Hindlimb muscle (tissue), 1 donor: Measurements from ENCODE around the gene SLCO2A1. TPM values are rescaled to one million over a fixed set of nuclear protein-coding genes. Genes with fewer than 3 reads are reported as not detected.

Experiments
- DNase-seq: peaks from one replicate; pipeline ENCODE4 v3.0.0-alpha.2; 2013
- polyA plus RNA-seq: library from polyadenylated mRNA; unstranded; fragments of 120-200 nt; gene quantifications from one replicate; pipeline ENCODE4 v1.2.1, GENCODE V29; 2013; ENCODE audit not compliant: insufficient read length

Gene SLCO2A1
- polyA plus RNA-seq, 1 donor, result 1.4 TPM

DNA sequence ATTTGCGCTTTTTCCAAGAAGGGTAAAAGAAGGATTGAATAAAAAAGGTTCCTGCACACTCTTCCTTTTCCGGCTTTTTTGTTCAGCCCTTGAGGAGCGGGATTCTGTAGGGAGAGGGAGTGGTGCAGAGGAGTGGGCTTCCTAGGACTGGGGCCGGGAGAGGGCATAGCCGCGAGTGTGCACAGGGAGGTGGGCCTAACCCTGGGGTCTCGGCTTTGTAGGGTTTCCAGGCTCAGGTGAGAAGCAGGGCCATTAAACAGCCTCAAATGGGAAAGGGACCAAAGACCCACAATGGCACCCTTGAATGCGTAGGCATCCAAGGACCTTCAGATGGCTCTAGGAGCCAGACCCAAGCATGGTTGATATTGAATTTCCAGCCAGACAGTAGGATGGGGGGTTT lies 98.6 kb downstream of the SLCO2A1 start:
- no peak for DNase-seq

DNA sequence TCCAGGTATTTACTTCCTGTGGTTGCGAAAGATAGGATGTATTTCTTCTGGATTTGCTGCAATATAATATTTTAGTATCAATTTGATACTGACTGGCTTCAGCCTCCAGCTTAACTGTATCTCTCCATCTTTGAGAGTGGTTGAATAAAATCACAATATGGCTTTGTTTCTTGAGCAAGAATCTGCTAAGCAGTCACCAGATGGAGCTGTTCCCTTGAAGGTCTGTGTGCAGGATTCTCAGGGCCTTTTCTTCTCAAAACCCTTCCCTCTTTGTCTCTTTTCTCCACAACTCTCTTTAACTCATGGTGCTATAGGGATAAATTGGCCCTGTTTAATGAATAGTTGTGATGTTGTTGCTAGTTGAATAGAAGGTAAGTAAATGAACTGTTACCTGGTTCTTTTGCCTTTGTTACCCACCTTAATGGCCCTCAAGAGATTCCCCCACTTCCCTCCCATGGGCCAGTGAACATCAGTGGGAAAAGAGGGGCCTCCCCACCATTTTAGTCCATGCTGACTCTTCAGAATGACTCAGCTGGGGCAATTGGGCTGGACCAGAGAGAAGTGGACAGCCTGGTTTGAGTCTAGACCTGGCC lies 99.3 kb downstream of the SLCO2A1 start:
- peak; percentile 67 for DNase-seq

GRCh38 chr3:133928903-133929607 lies 100.7 kb downstream of the SLCO2A1 start:
- DNase-seq, result no peak

DNA sequence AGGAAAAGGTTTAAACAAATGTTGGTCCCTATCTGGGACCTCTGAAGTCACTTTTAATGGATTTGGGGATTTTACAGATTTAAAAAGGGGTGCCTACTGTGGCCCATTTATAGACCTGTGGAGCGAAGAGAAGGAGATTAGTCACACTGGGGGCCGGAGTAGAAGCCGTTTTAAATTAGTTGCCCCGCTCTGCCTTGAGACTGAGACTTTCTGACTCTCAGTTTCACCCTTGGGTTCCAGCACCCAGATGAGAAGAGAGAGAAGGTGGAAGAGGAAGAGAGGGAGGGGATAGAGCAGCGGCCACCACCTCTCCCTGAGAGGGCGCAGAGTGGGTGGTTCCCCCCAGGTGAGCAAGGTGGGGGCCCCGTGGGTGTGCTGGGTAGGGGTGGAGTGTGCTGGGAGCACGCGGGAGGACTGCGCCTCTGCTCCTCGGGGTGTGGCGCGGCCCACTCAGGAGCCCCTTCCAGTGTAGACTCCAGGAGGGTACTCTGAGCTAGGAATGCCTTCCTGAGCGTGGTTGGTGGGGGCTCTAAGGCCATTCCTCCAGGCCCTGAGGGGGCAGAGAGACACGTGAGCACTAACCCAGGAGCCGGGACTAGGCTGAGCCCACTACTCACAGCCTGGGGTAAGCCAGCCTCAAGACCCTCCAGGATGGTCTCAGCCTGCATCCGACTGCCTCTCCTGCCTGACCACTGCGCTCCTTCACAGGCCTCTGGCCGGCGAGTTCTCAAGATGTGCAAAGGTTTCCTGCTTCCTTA lies 101.4 kb downstream of the SLCO2A1 start:
- DNase-seq, result no peak

DNA sequence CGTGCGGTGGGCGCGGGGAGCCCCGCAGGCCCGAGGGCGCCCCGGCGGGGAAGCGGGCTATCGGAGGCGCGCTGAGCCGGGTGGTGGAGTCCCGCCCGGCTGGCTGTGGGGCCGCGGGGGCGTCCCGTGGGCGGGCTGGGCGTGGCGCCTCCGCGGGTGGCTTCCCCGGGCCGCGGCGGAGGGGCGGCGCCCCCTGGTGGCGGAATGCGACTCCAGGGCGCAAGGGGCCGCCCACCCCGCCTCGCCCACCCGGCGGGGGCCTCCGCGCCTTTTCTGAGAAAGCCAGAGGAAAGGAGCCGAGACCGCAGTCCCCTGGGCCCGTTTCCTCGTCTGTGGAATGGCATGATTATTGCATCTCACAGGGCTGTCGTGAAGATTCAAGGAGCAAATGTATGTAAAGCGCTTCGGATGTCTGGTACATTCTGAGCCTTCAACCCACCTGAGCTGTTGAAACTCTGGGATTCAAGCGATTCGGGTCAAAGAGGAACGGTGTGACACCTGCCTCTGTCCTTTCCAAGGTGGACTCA lies 102.1 kb downstream of the SLCO2A1 start:
- peak; percentile 74 for DNase-seq

DNA sequence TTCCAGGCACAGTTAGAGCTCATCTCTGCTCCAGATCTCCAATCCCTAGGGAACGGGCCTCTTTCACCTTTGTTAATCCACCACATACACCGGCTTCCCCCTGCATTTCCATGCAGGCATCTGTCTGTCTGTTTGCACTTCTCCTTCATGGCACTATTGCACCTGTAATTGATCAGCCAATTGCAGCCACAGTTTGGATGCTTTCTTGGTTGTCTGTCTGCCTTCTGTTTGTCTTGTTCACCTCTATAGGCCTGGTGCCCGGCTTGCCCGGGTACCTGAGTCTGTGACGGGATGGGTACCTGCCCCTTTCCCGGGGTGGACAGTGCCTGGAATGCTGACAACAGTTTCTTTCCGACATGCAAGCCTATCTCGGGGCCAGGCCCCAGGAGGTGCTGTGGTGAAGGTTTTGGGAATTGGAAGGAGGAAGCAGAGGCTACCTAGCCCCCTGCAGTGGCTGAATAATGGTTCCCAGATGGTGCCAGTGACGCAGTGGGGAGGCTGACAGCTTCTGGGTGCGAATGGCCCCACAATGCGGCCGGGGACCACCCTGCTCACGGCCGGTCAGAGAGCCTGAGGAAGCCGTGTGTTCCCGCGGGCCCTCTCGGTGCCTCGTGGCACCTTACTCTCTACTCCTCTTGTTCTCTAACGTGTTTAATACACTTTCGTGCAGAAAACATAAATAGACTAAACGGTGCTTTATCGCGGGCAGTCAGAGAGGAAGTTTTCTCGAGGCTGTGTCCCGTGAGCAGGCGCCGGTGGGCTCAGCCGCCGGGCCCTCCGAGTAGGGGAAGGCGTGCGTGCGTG lies 102.8 kb downstream of the SLCO2A1 start:
- DNase-seq, result no peak

- DNase-seq, result no peak
These were observed 103.6 kb downstream of the SLCO2A1 start for GRCh38 chr3:133925960-133926735.

- DNase-seq, result no peak
These were observed 105.7 kb downstream of the SLCO2A1 start for GRCh38 chr3:133924041-133924440.

DNA sequence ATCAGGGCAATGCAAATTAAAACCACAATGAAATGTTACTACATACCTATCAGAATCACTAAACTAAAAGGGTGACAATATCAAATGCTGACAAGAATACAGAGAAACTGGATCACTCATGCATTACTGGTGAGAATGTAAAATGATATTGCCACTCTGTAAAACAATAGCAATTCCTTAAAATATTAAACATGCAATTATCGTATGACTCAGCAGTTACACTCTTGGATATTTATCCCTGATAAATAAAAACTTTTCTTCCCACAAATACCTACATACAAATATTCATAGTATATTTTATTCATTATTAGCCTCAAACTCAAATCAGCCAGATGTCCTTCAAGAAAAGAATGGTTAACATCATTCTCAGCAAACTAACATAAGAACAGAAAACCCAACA lies 108.1 kb downstream of the SLCO2A1 start:
- DNase-seq, result no peak

GRCh38 chr3:133917144-133917543 lies 112.6 kb downstream of the SLCO2A1 start:
- no peak for DNase-seq

DNA sequence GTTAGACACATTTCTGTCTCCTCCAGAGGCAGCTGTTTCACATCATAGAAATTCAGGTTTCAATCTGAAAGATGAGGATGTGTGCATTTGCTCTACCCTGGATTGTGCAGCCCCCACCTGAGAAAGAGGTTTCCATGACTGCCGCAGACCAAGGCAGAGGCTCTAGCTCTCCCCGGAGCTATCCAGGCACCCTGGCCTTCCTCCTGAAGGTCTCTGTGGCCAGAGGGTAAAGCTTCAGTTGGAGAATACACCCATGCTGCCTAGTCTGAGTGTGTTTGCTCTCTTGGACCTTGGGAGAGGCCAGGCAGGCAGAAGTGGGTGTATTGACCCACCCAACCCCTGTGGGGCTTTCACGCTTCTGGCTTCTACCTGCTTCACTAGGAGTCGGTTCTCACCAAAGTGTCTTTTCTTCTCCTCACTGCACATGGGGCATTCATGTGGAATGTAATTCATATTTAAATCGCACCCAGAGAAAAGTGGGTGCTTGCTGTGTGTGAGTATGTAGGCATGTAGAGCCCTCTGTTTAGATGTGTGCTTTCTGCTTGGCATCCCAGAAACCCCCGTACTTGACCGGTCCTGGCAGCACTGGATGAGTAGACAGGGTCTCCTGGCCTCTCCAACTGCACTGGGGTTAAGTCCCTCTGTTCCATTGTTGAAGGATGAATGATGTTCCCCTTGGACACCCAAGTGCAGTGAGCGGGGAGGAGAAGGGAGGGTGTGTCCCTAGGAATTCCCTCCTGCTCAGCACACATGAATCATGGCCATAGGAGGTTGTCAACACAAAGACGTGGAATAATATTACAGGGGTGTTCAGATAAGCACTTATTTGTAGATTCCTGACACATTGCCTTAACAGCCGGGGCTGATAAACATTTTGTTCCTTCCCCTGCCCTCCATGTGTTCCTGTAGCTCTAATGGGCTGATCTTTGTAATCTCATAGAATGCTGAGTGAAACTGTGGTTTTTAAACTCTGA lies 113.8 kb downstream of the SLCO2A1 start:
- DNase-seq, result no peak

DNA sequence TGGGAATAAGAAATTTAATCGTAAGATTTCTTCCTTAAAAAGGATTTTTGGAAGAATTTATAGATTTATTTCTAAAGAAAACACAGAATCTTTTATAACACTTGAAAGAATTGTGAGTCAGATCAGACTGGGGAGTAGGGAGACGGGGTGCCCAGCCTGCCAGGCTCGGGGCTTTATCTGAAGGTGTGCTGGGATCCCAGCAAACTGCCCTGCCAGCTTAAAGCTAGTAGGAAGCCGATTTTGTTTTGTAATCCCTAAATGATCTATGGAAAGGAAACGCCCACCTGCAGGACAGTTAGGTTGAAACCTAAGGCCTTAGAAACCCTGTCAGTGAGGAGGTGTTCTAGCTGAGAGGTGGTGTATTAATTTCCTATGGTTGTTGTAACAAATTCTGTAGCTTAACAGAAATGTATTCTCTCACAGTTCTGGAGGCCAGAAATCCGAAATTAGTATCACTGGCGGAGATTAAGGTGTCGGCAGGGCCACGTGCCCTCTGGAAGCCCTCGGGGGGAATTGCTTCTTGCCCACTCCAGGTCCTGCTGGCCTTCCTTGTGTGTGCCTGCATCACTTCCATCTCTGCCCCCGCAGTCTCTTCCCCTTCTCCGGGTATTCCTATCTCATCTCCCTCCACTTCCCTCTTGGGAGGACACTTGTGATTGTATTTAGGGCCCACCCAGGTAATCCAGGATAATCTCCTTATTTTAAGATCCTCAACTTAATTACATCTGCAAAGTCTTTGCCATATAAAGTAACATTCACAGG lies 114.7 kb downstream of the SLCO2A1 start:
- DNase-seq, result no peak

DNA sequence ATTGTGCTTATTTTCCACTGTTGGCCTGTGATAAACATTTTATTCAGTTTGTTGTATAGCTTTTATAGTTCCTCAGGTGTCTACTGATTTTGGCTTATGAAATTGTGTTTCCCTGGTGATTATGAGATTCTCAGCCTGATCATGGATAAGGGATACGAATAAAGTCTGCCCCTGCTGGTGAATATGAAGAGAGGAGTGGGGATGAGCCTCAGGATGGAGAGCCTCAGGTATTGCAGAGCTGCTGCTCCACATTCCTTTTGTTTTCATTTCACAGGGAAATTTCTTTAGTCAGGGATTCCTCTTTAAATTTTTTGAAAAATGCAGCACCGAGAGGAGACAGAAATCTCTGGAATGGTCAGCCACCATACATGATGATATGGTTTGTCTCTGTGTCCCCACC lies 119.3 kb downstream of the SLCO2A1 start:
- no peak for DNase-seq

GRCh38 chr3:133905376-133905775 lies 124.3 kb downstream of the SLCO2A1 start:
- no peak for DNase-seq

DNA sequence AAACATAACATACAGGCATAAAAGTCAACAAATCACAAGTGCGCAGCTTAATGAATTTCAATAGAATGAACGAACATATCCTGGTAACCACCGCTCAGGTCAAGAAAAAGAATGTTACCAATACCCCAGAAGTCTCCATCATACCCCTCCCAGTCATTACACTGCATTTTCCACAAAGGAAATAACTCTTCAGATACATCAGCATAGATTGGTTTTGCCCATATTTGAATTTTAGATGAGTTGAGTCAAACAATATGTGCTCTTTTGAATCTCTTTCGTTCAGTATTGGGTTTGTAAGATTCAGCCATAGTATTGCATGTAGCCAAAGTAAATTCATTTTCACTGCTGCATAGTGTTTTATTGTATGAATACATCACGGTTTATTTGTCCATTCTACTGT lies 127.9 kb downstream of the SLCO2A1 start:
- no peak for DNase-seq

- DNase-seq, result no peak
These were observed 128.6 kb downstream of the SLCO2A1 start for GRCh38 chr3:133901083-133901482.

GRCh38 chr3:133899311-133899710 lies 130.4 kb downstream of the SLCO2A1 start:
- no peak for DNase-seq

- no peak for DNase-seq
These were observed 132.2 kb downstream of the SLCO2A1 start for GRCh38 chr3:133897547-133897946.

DNA sequence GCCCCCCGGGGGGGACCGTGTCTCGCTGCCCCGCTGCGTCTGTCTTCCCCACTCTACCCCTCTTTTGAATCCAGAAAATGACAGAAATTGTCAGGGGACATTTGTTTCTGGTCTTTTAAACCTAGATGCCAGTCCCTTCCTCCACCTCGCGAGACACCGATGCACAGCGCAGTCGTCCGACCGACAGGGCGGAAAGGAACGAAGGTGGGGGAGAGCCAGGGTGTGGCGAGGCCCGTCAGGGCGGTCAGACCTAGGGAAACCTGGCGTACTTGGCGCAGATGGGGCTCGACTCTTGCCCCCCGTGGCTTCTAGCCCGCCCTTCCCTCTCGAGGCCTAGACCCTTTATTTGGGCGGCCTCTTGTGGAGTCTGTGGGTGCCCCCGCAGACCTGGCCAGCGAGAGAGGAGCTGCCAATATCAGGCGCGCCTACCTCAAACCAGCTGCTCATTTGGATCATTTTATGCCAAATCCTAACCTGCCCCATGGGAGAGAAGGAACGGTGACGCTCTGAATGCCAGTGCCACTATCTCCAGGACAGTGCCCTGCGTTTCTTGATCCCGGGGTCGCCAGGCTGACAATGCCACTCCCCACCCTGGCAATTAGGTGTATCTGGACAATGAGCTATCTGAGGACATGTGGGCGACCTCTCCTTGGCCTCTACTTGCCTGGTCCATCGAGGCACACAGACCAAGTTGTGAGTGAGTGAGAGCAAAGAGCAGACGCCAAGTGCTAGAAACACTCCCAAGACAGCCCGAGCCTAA lies 133.5 kb downstream of the SLCO2A1 start:
- no peak for DNase-seq
